Activated CD4-positive, alpha-beta T cell treated with anti-CD3 and anti-CD28 coated beads, Interleukin-10, Interleukin-2, amounts not matched to agents 100 ng/mL and 50 ng/mL, durations not matched to agents 16 hours and 8 hours (primary cell): Measurements from ENCODE around the gene LRP4.
A peak's percentile ranks its signal among the peaks of the same experiment; 100 is the strongest.

ENCODE experiments used
- DNase-seq: peaks from one replicate; pipeline ENCODE4 v3.0.0-alpha.2; 2020

Gene LRP4

DNA sequence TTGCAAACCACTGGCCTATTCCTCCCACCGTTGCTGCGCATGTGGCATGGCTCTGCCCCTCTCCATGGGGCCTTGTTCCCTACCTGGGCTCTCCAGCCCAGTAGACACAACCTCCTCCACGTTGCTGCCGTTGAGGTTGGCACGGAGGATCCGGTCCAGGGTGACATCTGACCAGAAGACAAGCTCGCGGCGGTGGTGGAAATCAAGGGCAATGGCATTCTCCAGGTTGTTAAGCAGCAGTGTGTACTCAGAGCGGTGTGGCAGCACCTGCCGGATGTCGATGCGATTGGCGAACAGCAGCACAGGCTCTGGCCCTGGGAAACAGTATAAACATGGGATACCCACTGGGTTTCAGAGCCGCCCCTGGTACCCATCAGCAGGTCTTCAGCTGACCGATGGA lies 23.8 kb downstream of the LRP4 start:
- no peak for DNase-seq

- no peak for DNase-seq
These were observed 25.5 kb downstream of the LRP4 start for GRCh38 chr11:46892838-46893237.

GRCh38 chr11:46892109-46892508 lies 26.2 kb downstream of the LRP4 start:
- DNase-seq, result no peak

- no peak for DNase-seq
These were observed 27.7 kb downstream of the LRP4 start for GRCh38 chr11:46890665-46891064.

DNA sequence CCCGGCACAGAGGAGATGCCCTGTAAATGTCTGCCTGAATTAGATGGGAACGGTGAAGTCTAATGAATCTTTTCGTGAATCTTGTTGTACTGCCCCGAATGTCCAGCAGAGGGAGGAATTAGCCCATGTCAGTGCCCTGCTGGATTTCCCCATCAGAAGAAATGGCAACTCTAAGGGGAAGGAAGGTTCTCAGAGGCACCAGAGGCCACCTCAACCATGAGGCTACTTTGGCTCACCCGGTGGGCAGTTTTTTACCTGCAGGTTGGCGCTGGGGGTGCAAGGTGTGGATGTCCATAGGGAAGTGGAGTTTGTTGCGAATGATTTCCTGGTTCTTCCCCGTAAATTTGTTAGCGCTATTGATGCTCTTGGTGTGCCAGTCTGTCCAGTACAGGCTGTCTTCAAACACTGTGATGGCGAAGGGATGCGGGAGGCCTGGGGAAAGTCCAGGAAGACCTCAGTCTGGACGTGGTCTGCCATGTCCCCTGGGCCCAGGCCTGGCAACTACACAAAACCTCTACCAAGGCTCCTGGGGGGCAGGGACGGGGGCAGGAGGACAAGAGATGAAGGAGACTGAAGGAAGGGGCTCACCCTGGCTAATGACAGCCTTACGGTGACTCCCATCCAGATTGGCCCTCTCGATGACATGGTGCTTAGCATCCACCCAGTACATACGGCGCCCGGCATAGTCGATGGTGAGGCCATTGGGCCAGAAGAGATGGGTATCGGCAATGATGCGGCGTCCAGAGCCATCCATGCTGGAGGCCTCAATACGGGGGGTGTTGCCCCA lies 28.5 kb downstream of the LRP4 start:
- DNase-seq, result peak; percentile 76

DNA sequence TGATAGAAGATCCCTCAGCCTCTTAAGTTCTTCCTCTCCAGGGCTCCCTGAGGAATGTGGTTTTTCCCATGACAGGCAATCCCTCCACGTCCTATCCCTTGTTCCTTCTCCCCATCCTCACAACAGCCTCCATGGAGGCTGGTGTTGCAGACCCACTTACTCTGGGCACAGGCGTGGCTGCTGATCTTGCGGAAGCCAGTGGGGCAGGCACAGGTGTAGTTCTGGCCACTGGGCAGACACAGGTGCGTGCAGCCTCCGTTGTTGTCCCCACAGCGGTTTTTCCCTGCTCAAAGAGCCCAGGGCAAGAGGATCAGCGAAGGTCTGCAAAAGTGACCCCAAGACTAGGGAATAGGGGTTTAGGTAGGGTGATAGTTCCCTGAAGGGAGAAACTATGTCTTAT lies 29.1 kb downstream of the LRP4 start:
- DNase-seq, result no peak

DNA sequence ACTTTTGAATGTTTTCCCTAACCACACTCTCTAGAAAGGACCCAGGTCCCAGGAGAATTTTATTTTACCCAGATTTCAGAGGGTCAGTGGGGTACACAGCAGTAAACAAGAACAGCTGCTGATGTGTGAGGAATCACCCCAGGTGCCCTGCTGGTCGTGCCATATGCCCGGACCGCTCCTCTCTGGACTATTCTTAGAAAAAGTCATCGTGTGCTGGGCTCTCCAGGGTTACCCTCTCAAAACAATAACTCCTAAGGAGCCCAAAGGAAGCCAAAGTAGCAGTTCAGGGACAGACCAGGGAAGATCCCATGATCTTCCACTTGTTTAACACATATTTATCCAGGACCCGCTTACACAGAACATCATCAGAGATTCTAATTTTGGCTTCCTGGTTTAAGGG lies 29.7 kb downstream of the LRP4 start:
- no peak for DNase-seq

- no peak for DNase-seq
These were observed 32.1 kb downstream of the LRP4 start for GRCh38 chr11:46886211-46886610.

GRCh38 chr11:46879056-46879585 lies 39.2 kb downstream of the LRP4 start:
- DNase-seq, result no peak

DNA sequence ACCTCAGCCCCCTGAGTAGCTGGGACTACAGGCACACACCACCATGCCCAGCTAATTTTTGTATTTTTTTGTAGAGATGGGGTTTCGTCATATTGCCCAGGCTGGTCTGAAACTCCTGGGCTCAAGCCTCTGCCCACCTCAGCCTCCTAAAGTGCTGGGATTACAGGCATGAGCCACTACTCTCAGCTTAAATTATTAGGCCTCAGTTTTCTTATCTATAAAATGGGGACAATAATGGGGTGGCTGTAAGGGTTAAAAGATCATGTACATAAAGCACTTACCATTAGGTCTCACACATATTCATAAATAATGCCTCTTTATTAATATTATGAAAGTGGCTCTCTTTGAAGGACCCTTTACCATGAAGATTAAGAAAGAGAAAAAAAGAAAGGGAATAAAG lies 40.8 kb downstream of the LRP4 start:
- no peak for DNase-seq

DNA sequence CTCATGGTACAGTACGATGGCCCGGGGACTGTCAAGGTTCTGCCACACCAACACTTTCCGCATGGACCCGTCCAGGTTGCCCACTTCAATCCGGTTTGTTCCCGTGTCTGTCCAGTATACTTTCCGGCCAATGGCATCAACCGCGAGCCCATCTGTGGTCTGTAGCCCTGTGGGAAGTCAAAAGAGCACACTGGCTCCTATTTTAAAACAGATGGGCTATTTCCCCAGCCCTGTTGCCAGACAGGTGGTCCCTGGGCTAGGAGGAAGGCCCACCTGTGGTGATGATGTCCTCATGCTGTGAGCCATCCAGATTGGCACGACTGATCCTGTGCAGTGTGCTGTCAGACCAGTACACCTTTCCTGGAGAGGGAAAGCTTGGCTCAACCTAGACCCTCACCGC lies 41.9 kb downstream of the LRP4 start:
- no peak for DNase-seq

- DNase-seq, result no peak
These were observed 43.8 kb downstream of the LRP4 start for GRCh38 chr11:46874586-46874985.

- DNase-seq, result no peak
These were observed 49.4 kb downstream of the LRP4 start for GRCh38 chr11:46868912-46869311.

GRCh38 chr11:46865340-46865739 lies 53.0 kb downstream of the LRP4 start:
- DNase-seq, result no peak

- no peak for DNase-seq
These were observed 58.1 kb downstream of the LRP4 start for GRCh38 chr11:46860218-46860617.

DNA sequence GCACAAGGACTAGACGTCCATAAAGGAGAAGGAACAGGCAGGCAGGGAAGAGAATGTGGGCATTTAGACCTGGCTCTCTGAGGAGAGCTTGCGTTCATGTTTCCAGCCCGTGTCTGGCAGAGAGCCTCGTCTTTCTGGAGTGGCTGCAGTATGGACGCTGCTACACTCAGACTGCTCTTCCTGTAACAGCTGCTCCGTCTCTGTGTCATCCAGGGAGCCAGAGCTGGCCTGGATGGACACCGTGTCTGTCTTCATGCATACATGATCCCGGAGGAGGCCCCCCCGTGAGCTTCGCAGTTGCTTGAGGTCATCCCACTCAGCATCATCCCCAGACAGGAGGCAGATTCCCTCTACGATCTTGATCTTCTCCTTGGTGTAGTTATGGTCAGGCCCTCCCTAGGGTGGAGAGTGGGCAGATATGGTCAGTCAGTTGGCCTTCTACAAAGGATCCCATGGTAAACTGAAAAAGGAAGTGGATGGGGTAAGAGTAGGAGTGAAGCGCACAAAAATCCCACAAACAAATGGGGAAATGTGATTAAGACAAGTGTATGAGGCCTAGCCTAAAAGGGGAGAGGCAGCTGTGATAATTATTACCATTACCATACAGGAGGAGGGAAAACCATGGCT lies 59.3 kb downstream of the LRP4 start:
- no peak for DNase-seq

DNA sequence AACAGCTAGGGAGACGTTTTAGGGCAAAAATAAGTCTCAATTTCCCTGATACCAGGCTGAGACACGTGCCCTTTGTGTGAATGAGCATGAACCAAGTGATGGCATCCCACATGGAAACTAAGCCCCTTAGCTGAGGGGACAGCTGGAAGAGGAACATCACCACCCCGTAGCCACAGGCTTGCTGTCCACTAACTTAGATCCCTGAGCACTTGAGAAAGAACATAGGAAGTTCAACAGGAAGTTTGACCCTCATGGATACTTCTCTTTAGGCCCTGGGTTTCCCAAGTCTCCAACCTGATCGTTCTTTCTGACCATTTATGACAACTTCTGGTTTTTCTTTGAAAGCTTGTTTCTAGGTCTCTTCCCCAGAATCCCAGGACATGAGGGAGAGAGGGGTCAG lies 60.7 kb downstream of the LRP4 start:
- no peak for DNase-seq

GRCh38 chr11:46856605-46857343 lies 61.6 kb downstream of the LRP4 start:
- DNase-seq, result no peak

DNA sequence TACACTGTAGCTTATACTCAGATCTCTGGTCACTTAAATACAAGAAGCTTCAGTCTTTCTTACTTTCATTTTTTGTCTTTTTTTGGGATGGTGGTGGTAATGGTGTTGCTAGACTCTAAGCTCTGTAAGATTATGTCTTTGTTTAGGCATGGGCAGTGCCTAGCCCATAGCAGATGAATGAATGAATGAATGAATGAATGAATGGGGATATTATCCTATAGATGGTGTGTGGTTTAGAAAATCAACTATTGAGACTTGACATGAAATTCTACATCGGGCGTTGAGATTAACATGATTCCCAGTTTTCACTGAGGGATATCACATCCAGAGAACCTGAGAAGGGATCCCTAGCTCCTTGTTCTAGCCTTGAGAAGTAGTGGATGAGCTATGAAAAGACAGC lies 62.5 kb downstream of the LRP4 start:
- no peak for DNase-seq

- DNase-seq, result no peak
These were observed 63.2 kb downstream of the LRP4 start for GRCh38 chr11:46855167-46855566.

GRCh38 chr11:46850829-46851380 lies 67.4 kb downstream of the LRP4 start:
- DNase-seq, result no peak

DNA sequence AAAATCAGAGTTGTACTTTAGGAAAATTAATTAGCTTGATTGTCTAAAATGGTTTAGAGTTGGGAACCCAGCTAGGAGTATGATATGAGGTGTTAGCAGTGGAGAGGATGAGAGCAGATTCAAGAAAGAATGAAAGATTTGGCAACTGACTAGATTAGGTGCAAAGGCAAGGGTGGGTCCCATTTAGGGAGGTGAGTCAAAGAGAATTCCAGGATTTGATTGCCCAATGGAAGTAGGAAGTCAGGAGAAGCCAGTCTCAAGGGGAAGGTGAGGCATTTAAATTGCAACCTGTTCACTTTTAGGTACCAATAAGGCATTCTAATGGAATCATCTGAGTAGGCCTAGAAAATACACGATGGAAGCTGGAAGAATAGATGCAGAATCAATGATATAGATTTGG lies 68.7 kb downstream of the LRP4 start:
- DNase-seq, result no peak

- DNase-seq, result no peak
These were observed 71.9 kb downstream of the LRP4 start for GRCh38 chr11:46846510-46846830.
